Measurements from ENCODE around the gene LHX5.

GRCh38 chr12:113416091-113416754 is 55.4 kb downstream of the LHX5 start:
- no peak for TF ChIP-seq MAX (IDR thresholded peaks at IDR 0.05)
- no peak for TF ChIP-seq RXRA (IDR thresholded peaks at IDR 0.05)
- TF ChIP-seq EGR1 (IDR thresholded peaks at IDR 0.05; ENCODE audit: low read depth in 2 of 2) = no peak
- TF ChIP-seq CTCF (IDR thresholded peaks at IDR 0.05; ENCODE audit: low read depth, low read length, missing input control) = no peak
- no peak for TF ChIP-seq JUND (IDR thresholded peaks at IDR 0.05)
- no peak for TF ChIP-seq REST (IDR thresholded peaks at IDR 0.05)
